Stimulated activated CD4-positive, alpha-beta T cell treated with anti-CD3 and anti-CD28 coated beads, Interleukin-4, amount 100 ng/mL, for 4 hours (primary cell): ENCODE data around the gene MLLT3.

Source experiments
- DNase-seq, 2 experiments: peaks; one replicate each; pipeline ENCODE4 v3.0.0-alpha.2; 2020

MLLT3 gene

GRCh38 chr9:20373263-20373662 is 249.0 kb downstream of the MLLT3 start:
- no peak for DNase-seq

- no peak for DNase-seq
Measured at GRCh38 chr9:20369391-20369790, 252.9 kb downstream of the MLLT3 start.

GRCh38 chr9:20367855-20368254 is 254.4 kb downstream of the MLLT3 start:
- no peak for DNase-seq

- DNase-seq: no peak
Measured at GRCh38 chr9:20364959-20365358, 257.3 kb downstream of the MLLT3 start.

GRCh38 chr9:20363233-20363632 is 259.1 kb downstream of the MLLT3 start:
- no peak for DNase-seq

- DNase-seq: no peak
Measured at GRCh38 chr9:20361656-20362570, 260.4 kb downstream of the MLLT3 start.

- no peak for DNase-seq
Measured at GRCh38 chr9:20361229-20361628, 261.1 kb downstream of the MLLT3 start.

GRCh38 chr9:20358207-20358606 is 264.1 kb downstream of the MLLT3 start:
- DNase-seq: peak in 1 of 2 experiments; percentile 7

- no peak for DNase-seq
Measured at GRCh38 chr9:20357037-20357432, 265.3 kb downstream of the MLLT3 start.

GRCh38 chr9:20356403-20357036 is 265.8 kb downstream of the MLLT3 start:
- DNase-seq: peak; percentile 33 to 63

GRCh38 chr9:20355022-20355421 is 267.3 kb downstream of the MLLT3 start:
- DNase-seq: no peak

- no peak for DNase-seq
Measured at GRCh38 chr9:20353931-20354652, 268.2 kb downstream of the MLLT3 start.

- no peak for DNase-seq
Measured at GRCh38 chr9:20353524-20353923, 268.8 kb downstream of the MLLT3 start.

- no peak for DNase-seq
Measured at GRCh38 chr9:20352591-20352990, 269.7 kb downstream of the MLLT3 start.

- no peak for DNase-seq
Measured at GRCh38 chr9:20351715-20352114, 270.6 kb downstream of the MLLT3 start.

- no peak for DNase-seq
Measured at GRCh38 chr9:20349568-20349967, 272.7 kb downstream of the MLLT3 start.

- no peak for DNase-seq
Measured at GRCh38 chr9:20343325-20343724, 279.0 kb downstream of the MLLT3 start.

GRCh38 chr9:20340511-20340861 is 281.8 kb downstream of the MLLT3 start:
- no peak for DNase-seq

GRCh38 chr9:20335668-20336332 is 286.5 kb downstream of the MLLT3 start:
- no peak for DNase-seq

GRCh38 chr9:20333991-20334390 is 288.3 kb downstream of the MLLT3 start:
- DNase-seq: no peak

GRCh38 chr9:20331095-20331685 is 291.1 kb downstream of the MLLT3 start:
- DNase-seq: no peak

GRCh38 chr9:20330688-20331087 is 291.6 kb downstream of the MLLT3 start:
- DNase-seq: no peak

- no peak for DNase-seq
Measured at GRCh38 chr9:20326516-20326915, 295.8 kb downstream of the MLLT3 start.
